HepG2 (cell line): Measurements from ENCODE around the gene SNRPD3. TPM values are rescaled to one million over a fixed set of nuclear protein-coding genes. Genes with fewer than 3 reads are reported as not detected.
A peak's percentile ranks its signal among the peaks of the same experiment; 100 is the strongest.

Experiments used
- AKNA ChIP-seq: sonication (generic); formaldehyde crosslinking; IDR thresholded peaks from 2 replicates; pipeline ENCODE4 v1.4.0; 2020; ENCODE audit warnings: missing genetic modification reagents, borderline replicate concordance
- ARNTL ChIP-seq: sonication (generic); formaldehyde crosslinking; IDR thresholded peaks from 2 replicates; pipeline ENCODE4 v1.4.0; 2020; ENCODE audit warnings: mild to moderate bottlenecking, missing genetic modification reagents
- BCLAF1 ChIP-seq: fragments of 450-650 bp; IDR thresholded peaks from 2 replicates; pipeline ENCODE4 v1.6.1; 2017; ENCODE audit warnings: mild to moderate bottlenecking
- FOXO4 ChIP-seq: sonication (generic); formaldehyde crosslinking; conservative IDR thresholded peaks from 2 replicates; pipeline ENCODE4 v1.8.1; 2023; ENCODE audit warnings: missing genetic modification reagents
- MIER3 ChIP-seq: IDR thresholded peaks from 2 replicates; pipeline ENCODE4 v1.6.1; 2016; ENCODE audit warnings: missing compliant biosample characterization, borderline replicate concordance
- NCOA2 ChIP-seq: sonication (generic); formaldehyde crosslinking; IDR thresholded peaks from 2 replicates; pipeline ENCODE4 v1.8.0; 2022; ENCODE audit warnings: inconsistent platforms
- RFX1 ChIP-seq: fragments of 450-650 bp; IDR thresholded peaks from 2 replicates; pipeline ENCODE4 v1.6.1; 2017
- SKIL ChIP-seq: sonication (generic); formaldehyde crosslinking; IDR thresholded peaks from 2 replicates; pipeline ENCODE4 v1.8.0; 2022; ENCODE audit warnings: missing genetic modification reagents, mild to moderate bottlenecking, moderate library complexity, borderline replicate concordance
- ZHX2 ChIP-seq, 2 experiments: sonication (generic) in 1 of 2; formaldehyde crosslinking in 1 of 2; IDR thresholded peaks; 2 replicates each; pipeline versions ENCODE4 v1.6.1 to v1.9.0; 2014 to 2022; ENCODE audit warnings: antibody characterized with exemption in 1 of 2, borderline replicate concordance in 1 of 2, inconsistent platforms in 1 of 2, low read depth in 1 of 2, missing genetic modification reagents in 1 of 2
- polyA plus RNA-seq, 8 experiments: library from polyadenylated mRNA; depleted of rRNA in 3 of 8; stranded (reverse) in 7 of 8; unstranded in 1 of 8; fragments of >200 nt; fragmentation: Illumina TruSeq in 4 of 8; extraction: Trizol in 4 of 8; gene quantifications; 2 replicates each; pipeline versions ENCODE4 v1.2.1 to v1.2.3, GENCODE V29; 2011 to 2016; ENCODE audit warnings: low read depth in 4 of 8, missing spikeins in 1 of 8, mixed read lengths in 1 of 8; ENCODE audit not compliant: insufficient read depth in 1 of 8
- total RNA-seq, 5 experiments: library from RNA; depleted of rRNA; stranded (reverse); fragments of >200 nt; fragmentation: Illumina TruSeq; extraction: Trizol; gene quantifications; 2 replicates each; pipeline ENCODE4 v1.2.3, GENCODE V29; 2016; ENCODE audit warnings: low read depth in 1 of 5

Gene SNRPD3
- total and polyA plus RNA-seq, 2 of the 13 experiments (the other 11 are each of a cell fraction or from before 2014, with no cell fraction given): 110 to 209 TPM

- peak; percentile 67; the same call in 1 of the 2 replicates for TF ChIP-seq ARNTL (CRISPR knock-in tag)
- peak; percentile 91 for TF ChIP-seq MIER3 (CRISPR knock-in tag)
- no peak for TF ChIP-seq RFX1
- no peak for TF ChIP-seq BCLAF1
- TF ChIP-seq SKIL (CRISPR knock-in tag): no peak
- no peak for TF ChIP-seq FOXO4
- TF ChIP-seq NCOA2 (CRISPR knock-in tag): peak; percentile 41; the same call in 1 of the 2 replicates
- peak; percentile 87 for TF ChIP-seq ZHX2 (IDR thresholded peaks at IDR 0.05; ENCODE audit: low read depth)
- TF ChIP-seq ZHX2 (CRISPR knock-in tag; IDR thresholded peaks at IDR 0.05; ENCODE audit: borderline replicate concordance): no peak
- TF ChIP-seq AKNA: peak; percentile 58; the same call in 1 of the 2 replicates
These were observed at the start of gene SNRPD3 (continued) for GRCh38 chr22:24555165-24556039.
